OCI-LY3 (cell line): ENCODE data around the gene TENT4B.

ENCODE experiments used
- EZH2phosphoT487 ChIP-seq: fragments of 200-600 bp; shearing (Covaris generic); IDR thresholded peaks from 2 replicates; pipeline ENCODE4 v1.6.1; 2018; ENCODE audit warnings: antibody characterized with exemption, mixed run types, low read depth
- TF ChIP-seq, protein P1 (sequence below): fragments of 200-600, 300-600 bp; sonication (generic); IDR thresholded peaks from 2 replicates; pipeline ENCODE4 v1.5.1; 2014; ENCODE audit warnings: antibody characterized with exemption, low read length, low read depth

DNA sequence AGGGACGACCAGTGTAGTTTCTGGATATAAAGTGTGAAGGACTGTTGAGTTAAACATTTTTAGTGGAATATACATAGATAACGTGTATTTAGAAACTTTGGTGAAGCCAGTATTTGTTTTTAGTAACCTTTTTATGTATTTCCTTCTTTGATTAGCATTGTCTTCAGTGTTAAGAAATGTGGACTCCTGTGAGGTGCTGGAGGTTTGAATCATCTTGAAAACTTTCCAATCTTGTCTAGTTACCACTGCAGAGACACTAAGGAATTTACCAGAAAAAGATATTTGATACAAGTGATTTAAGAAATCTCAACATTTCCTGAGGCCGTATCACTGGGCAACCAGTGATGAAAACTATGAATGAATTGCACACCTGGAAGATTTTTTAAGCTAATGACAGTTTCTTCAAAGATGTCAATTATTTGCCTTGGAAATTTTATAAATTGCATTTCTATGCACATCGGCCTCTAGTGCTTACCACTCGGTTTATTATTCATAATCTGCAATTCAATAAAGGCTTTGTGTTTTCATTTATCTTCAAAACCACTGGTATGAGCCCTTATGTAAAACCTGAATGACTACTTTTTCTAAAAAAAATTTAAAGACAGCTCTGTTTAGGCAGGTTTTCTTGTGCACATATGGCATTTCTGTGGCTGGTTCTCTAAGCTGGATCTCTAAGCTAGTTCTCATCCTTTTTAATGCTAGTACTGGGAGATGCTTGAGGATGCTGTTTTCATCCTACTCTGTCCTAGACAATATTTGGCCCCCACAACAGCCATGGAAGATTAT, 81.9 kb downstream of the TENT4B start:
- TF ChIP-seq, protein P1, sequence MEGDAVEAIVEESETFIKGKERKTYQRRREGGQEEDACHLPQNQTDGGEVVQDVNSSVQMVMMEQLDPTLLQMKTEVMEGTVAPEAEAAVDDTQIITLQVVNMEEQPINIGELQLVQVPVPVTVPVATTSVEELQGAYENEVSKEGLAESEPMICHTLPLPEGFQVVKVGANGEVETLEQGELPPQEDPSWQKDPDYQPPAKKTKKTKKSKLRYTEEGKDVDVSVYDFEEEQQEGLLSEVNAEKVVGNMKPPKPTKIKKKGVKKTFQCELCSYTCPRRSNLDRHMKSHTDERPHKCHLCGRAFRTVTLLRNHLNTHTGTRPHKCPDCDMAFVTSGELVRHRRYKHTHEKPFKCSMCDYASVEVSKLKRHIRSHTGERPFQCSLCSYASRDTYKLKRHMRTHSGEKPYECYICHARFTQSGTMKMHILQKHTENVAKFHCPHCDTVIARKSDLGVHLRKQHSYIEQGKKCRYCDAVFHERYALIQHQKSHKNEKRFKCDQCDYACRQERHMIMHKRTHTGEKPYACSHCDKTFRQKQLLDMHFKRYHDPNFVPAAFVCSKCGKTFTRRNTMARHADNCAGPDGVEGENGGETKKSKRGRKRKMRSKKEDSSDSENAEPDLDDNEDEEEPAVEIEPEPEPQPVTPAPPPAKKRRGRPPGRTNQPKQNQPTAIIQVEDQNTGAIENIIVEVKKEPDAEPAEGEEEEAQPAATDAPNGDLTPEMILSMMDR = no peak
- TF ChIP-seq EZH2phosphoT487 = no peak
